K562 (cell line): ENCODE measurements around the gene MPV17L2. TPM values are rescaled to one million over a fixed set of nuclear protein-coding genes. Genes with fewer than 3 reads are reported as not detected.

Source experiments
- CAMTA2 ChIP-seq: fragments of 250-450 bp; sonication (Bioruptor Pico); conservative IDR thresholded peaks from 2 replicates; pipeline ENCODE4 v1.5.1; 2022
- CREB1 ChIP-seq, 2 experiments: sonication (generic) in 1 of 2; formaldehyde crosslinking in 1 of 2; IDR thresholded peaks; 2 replicates each; pipeline versions ENCODE4 v1.6.1 to v1.8.0; 2012 to 2022; ENCODE audit warnings: inconsistent platforms in 1 of 2, mild to moderate bottlenecking in 1 of 2, missing genetic modification reagents in 1 of 2, moderate library complexity in 1 of 2
- DMBX1 ChIP-seq: fragments of 250-450 bp; sonication (Bioruptor Pico); IDR thresholded peaks from 2 replicates; pipeline ENCODE4 v1.8.0; 2022; ENCODE audit warnings: inconsistent platforms, mild to moderate bottlenecking, moderate library complexity, borderline replicate concordance
- EHMT2 ChIP-seq: fragments of 450-650 bp; IDR thresholded peaks from 2 replicates; pipeline ENCODE4 v1.6.1; 2018; ENCODE audit warnings: antibody characterized with exemption
- IFI16 ChIP-seq: fragments of 250-450 bp; sonication (Bioruptor Pico); IDR thresholded peaks from 2 replicates; pipeline ENCODE4 v2.1.2; 2022; ENCODE audit warnings: mild to moderate bottlenecking, inconsistent platforms
- RCOR1 ChIP-seq, 2 experiments: IDR thresholded peaks; 2 replicates each; pipeline ENCODE4 v1.6.1; 2012; ENCODE audit warnings: low read depth in 2 of 2, low read length in 2 of 2, borderline replicate concordance in 1 of 2, improper control_type of control experiment in 1 of 2
- SPI1 ChIP-seq: IDR thresholded peaks from 2 replicates; pipeline ENCODE4 v1.6.1; 2011; ENCODE audit warnings: low read depth, low read length, control low read depth, borderline replicate concordance
- ZNF134 ChIP-seq: fragments of 250-450 bp; sonication (Bioruptor Pico); conservative IDR thresholded peaks from 2 replicates; pipeline ENCODE4 v1.4.0; 2020
- ZNF253 ChIP-seq: fragments of 250-450 bp; sonication (Bioruptor Pico); conservative IDR thresholded peaks from 2 replicates; pipeline ENCODE4 v1.6.1; 2021; ENCODE audit warnings: mild to moderate bottlenecking
- polyA plus RNA-seq, 8 experiments: library from polyadenylated mRNA; depleted of rRNA in 4 of 8; stranded (reverse) in 5 of 8; unstranded in 3 of 8; fragments of >200 nt; fragmentation: Nextera tagmentation in 2 of 8; fragmentation: Illumina TruSeq in 1 of 8; extraction: Ambion mirVana in 2 of 8; extraction: Trizol in 1 of 8; gene quantifications; 2 replicates each; pipeline versions ENCODE4 v1.2.1 to v1.2.3, GENCODE V29; 2011 to 2014; ENCODE audit warnings: inconsistent platforms in 1 of 8, missing spikeins in 1 of 8
- total RNA-seq, 7 experiments: library from RNA; depleted of rRNA in 6 of 7; stranded (reverse); fragments of >200 nt in 6 of 7; fragmentation: Illumina TruSeq in 2 of 7; extraction: Trizol in 2 of 7; gene quantifications; 2 replicates each; pipeline versions ENCODE4 v1.2.1 to v1.2.3, GENCODE V29; 2011 to 2021; ENCODE audit warnings: low replicate concordance in 1 of 7
- TF ChIP-seq, protein P1 (sequence below): fragments of 250-450 bp; sonication (Bioruptor Pico); IDR thresholded peaks from 2 replicates; pipeline ENCODE4 v1.4.0; 2020
- TF ChIP-seq, protein P2 (sequence below): fragments of 450-650 bp; formaldehyde crosslinking; IDR thresholded peaks from 2 replicates; pipeline ENCODE4 v1.4.0; 2022; ENCODE audit warnings: missing genetic modification characterization
- TF ChIP-seq, protein P3 (sequence below): sonication (generic); formaldehyde crosslinking; IDR thresholded peaks from 2 replicates; pipeline ENCODE4 v1.8.0; 2022; ENCODE audit warnings: mild to moderate bottlenecking, missing genetic modification reagents
- TF ChIP-seq, protein P4 (sequence below): fragments of 250-450 bp; sonication (Bioruptor Pico); IDR thresholded peaks from 2 replicates; pipeline ENCODE4 v1.4.0; 2020; ENCODE audit warnings: mild to moderate bottlenecking

MPV17L2 gene
- total and polyA plus RNA-seq, 9 of the 15 experiments (the other 6 are each of a cell fraction or from before 2014, with no cell fraction given), result 10.6 to 60.2 (median 28.5) TPM

DNA sequence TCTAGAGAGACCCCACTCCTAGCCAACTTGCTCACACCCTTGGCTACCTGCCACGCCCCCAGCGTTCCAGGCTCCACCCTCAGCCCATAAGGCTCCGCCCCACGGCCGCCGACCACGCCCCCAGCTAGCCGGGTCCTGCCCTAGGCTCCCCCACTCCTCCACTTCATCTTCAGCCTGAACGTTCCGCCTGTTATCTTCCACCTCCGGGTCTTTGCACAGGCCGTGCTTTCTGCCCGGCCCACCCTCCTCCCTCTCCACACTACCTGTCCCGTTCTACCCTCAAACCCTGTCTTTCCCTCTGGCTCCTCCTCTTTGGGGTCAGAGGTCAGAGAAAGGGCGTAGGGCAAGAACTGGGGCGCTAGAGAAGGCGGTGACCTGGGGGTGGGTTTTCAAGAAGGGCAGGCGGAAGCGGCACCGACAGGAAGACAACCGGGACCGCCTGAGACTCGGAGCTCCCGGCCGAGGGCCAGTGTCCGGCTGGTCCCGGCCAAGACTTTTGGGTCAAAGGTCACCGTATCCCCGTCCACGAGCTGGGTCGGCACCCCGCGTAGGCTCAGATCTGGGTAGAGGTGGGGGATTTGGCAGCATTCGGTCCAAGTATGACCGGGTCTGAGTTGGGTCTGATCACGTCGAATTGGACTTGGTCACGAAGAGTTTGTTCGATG lies 31.0 kb downstream of the MPV17L2 start (continued):
- TF ChIP-seq, protein P1, sequence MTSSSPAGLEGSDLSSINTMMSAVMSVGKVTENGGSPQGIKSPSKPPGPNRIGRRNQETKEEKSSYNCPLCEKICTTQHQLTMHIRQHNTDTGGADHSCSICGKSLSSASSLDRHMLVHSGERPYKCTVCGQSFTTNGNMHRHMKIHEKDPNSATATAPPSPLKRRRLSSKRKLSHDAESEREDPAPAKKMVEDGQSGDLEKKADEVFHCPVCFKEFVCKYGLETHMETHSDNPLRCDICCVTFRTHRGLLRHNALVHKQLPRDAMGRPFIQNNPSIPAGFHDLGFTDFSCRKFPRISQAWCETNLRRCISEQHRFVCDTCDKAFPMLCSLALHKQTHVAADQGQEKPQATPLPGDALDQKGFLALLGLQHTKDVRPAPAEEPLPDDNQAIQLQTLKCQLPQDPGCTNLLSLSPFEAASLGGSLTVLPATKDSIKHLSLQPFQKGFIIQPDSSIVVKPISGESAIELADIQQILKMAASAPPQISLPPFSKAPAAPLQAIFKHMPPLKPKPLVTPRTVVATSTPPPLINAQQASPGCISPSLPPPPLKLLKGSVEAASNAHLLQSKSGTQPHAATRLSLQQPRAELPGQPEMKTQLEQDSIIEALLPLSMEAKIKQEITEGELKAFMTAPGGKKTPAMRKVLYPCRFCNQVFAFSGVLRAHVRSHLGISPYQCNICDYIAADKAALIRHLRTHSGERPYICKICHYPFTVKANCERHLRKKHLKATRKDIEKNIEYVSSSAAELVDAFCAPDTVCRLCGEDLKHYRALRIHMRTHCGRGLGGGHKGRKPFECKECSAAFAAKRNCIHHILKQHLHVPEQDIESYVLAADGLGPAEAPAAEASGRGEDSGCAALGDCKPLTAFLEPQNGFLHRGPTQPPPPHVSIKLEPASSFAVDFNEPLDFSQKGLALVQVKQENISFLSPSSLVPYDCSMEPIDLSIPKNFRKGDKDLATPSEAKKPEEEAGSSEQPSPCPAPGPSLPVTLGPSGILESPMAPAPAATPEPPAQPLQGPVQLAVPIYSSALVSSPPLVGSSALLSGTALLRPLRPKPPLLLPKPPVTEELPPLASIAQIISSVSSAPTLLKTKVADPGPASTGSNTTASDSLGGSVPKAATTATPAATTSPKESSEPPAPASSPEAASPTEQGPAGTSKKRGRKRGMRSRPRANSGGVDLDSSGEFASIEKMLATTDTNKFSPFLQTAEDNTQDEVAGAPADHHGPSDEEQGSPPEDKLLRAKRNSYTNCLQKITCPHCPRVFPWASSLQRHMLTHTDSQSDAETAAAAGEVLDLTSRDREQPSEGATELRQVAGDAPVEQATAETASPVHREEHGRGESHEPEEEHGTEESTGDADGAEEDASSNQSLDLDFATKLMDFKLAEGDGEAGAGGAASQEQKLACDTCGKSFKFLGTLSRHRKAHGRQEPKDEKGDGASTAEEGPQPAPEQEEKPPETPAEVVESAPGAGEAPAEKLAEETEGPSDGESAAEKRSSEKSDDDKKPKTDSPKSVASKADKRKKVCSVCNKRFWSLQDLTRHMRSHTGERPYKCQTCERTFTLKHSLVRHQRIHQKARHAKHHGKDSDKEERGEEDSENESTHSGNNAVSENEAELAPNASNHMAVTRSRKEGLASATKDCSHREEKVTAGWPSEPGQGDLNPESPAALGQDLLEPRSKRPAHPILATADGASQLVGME, result 0 out of 2 replicates have a peak, but pooled peaks have one; percentile 65
- TF ChIP-seq RCOR1 (IDR thresholded peaks at IDR 0.05; ENCODE audit: borderline replicate concordance in 1 of 2, low read depth in 2 of 2, low read length in 2 of 2) (peak in 1 of 2 experiments; percentile 88; a peak in 2 of 4 replicates), CAMTA2 (CRISPR knock-in tag) (no peak), SPI1 (no peak), CREB1 (IDR thresholded peaks at IDR 0.05) (peak; percentile 26; the same call in 1 of the 2 replicates), CREB1 (CRISPR knock-in tag; IDR thresholded peaks at IDR 0.05) (peak; percentile 72; the same call in 1 of the 2 replicates), EHMT2 (peak; percentile 48; the same call in 1 of the 2 replicates), IFI16 (CRISPR knock-in tag) (no peak), DMBX1 (CRISPR knock-in tag) (0 out of 2 replicates have a peak, but pooled peaks have one; percentile 58), ZNF134 (CRISPR knock-in tag) (no peak), ZNF253 (CRISPR knock-in tag) (no peak)
- TF ChIP-seq, protein P2, sequence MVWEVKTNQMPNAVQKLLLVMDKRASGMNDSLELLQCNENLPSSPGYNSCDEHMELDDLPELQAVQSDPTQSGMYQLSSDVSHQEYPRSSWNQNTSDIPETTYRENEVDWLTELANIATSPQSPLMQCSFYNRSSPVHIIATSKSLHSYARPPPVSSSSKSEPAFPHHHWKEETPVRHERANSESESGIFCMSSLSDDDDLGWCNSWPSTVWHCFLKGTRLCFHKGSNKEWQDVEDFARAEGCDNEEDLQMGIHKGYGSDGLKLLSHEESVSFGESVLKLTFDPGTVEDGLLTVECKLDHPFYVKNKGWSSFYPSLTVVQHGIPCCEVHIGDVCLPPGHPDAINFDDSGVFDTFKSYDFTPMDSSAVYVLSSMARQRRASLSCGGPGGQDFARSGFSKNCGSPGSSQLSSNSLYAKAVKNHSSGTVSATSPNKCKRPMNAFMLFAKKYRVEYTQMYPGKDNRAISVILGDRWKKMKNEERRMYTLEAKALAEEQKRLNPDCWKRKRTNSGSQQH (CRISPR knock-in tag), result peak; percentile 83
- TF ChIP-seq, protein P3, sequence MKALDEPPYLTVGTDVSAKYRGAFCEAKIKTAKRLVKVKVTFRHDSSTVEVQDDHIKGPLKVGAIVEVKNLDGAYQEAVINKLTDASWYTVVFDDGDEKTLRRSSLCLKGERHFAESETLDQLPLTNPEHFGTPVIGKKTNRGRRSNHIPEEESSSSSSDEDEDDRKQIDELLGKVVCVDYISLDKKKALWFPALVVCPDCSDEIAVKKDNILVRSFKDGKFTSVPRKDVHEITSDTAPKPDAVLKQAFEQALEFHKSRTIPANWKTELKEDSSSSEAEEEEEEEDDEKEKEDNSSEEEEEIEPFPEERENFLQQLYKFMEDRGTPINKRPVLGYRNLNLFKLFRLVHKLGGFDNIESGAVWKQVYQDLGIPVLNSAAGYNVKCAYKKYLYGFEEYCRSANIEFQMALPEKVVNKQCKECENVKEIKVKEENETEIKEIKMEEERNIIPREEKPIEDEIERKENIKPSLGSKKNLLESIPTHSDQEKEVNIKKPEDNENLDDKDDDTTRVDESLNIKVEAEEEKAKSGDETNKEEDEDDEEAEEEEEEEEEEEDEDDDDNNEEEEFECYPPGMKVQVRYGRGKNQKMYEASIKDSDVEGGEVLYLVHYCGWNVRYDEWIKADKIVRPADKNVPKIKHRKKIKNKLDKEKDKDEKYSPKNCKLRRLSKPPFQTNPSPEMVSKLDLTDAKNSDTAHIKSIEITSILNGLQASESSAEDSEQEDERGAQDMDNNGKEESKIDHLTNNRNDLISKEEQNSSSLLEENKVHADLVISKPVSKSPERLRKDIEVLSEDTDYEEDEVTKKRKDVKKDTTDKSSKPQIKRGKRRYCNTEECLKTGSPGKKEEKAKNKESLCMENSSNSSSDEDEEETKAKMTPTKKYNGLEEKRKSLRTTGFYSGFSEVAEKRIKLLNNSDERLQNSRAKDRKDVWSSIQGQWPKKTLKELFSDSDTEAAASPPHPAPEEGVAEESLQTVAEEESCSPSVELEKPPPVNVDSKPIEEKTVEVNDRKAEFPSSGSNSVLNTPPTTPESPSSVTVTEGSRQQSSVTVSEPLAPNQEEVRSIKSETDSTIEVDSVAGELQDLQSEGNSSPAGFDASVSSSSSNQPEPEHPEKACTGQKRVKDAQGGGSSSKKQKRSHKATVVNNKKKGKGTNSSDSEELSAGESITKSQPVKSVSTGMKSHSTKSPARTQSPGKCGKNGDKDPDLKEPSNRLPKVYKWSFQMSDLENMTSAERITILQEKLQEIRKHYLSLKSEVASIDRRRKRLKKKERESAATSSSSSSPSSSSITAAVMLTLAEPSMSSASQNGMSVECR, result no peak; the same call in 1 of the 2 replicates
- TF ChIP-seq, protein P4, sequence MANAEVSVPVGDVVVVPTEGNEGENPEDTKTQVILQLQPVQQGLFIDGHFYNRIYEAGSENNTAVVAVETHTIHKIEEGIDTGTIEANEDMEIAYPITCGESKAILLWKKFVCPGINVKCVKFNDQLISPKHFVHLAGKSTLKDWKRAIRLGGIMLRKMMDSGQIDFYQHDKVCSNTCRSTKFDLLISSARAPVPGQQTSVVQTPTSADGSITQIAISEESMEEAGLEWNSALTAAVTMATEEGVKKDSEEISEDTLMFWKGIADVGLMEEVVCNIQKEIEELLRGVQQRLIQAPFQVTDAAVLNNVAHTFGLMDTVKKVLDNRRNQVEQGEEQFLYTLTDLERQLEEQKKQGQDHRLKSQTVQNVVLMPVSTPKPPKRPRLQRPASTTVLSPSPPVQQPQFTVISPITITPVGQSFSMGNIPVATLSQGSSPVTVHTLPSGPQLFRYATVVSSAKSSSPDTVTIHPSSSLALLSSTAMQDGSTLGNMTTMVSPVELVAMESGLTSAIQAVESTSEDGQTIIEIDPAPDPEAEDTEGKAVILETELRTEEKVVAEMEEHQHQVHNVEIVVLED, result peak; percentile 48; the same call in 1 of the 2 replicates
